ENCODE data around the gene PDHB. TPM values are rescaled to one million over a fixed set of nuclear protein-coding genes. Genes with fewer than 3 reads are reported as not detected.

The PDHB gene
- total and polyA plus RNA-seq, 2 of the 13 experiments (the other 11 are each of a cell fraction or from before 2014, with no cell fraction given) = 108 to 153 TPM

- TF ChIP-seq ZBTB20 (CRISPR knock-in tag; IDR thresholded peaks at IDR 0.05; ENCODE audit: borderline replicate concordance, low read depth) (peak; percentile 91; the same call in 1 of the 2 replicates), YY1 (IDR thresholded peaks at IDR 0.05; ENCODE audit: insufficient read depth, insufficient replicate concordance, low read depth, low read length) (no peak), NBN (conservative IDR thresholded peaks at IDR 0.05) (no peak), MTA1 (CRISPR knock-in tag; IDR thresholded peaks at IDR 0.05; ENCODE audit: borderline replicate concordance) (peak; percentile 28; the same call in 1 of the 2 replicates), ZSCAN22 (CRISPR knock-in tag; IDR thresholded peaks at IDR 0.05) (no peak), ZNF292 (CRISPR knock-in tag; IDR thresholded peaks at IDR 0.05; ENCODE audit: borderline replicate concordance, low read depth) (peak; percentile 89; the same call in 1 of the 2 replicates), ZNF557 (CRISPR knock-in tag; IDR thresholded peaks at IDR 0.05) (peak; percentile 62; the same call in 1 of the 2 replicates), IKZF4 (CRISPR knock-in tag; IDR thresholded peaks at IDR 0.05; ENCODE audit: borderline replicate concordance, low read depth, not compliant biosample characterization) (no peak), TERF1 (CRISPR knock-in tag; IDR thresholded peaks at IDR 0.05) (no peak), GATA4 (IDR thresholded peaks at IDR 0.05; ENCODE audit: borderline replicate concordance, low read depth) (no peak), ZFP62 (CRISPR knock-in tag; IDR thresholded peaks at IDR 0.05) (no peak), ZNF260 (CRISPR knock-in tag; IDR thresholded peaks at IDR 0.05; ENCODE audit: borderline replicate concordance, low read depth) (no peak), ZNF530 (CRISPR knock-in tag; IDR thresholded peaks at IDR 0.05; ENCODE audit: low read depth) (no peak), ZNF724P (CRISPR knock-in tag; IDR thresholded peaks at IDR 0.05; ENCODE audit: borderline replicate concordance) (peak; percentile 60; the same call in 1 of the 2 replicates), ZBTB1 (CRISPR knock-in tag; IDR thresholded peaks at IDR 0.05; ENCODE audit: borderline replicate concordance) (no peak), SMAD1 (CRISPR knock-in tag; IDR thresholded peaks at IDR 0.05; ENCODE audit: borderline replicate concordance, low read depth) (no peak), ZNF775 (CRISPR knock-in tag; IDR thresholded peaks at IDR 0.05; ENCODE audit: borderline replicate concordance) (0 out of 2 replicates have a peak, but pooled peaks have one; percentile 20), RNF219 (CRISPR knock-in tag; IDR thresholded peaks at IDR 0.05) (no peak), TBX2 (CRISPR knock-in tag; IDR thresholded peaks at IDR 0.05; ENCODE audit: borderline replicate concordance) (peak; percentile 100)
- TF ChIP-seq, protein P1, sequence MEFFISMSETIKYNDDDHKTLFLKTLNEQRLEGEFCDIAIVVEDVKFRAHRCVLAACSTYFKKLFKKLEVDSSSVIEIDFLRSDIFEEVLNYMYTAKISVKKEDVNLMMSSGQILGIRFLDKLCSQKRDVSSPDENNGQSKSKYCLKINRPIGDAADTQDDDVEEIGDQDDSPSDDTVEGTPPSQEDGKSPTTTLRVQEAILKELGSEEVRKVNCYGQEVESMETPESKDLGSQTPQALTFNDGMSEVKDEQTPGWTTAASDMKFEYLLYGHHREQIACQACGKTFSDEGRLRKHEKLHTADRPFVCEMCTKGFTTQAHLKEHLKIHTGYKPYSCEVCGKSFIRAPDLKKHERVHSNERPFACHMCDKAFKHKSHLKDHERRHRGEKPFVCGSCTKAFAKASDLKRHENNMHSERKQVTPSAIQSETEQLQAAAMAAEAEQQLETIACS (CRISPR knock-in tag; IDR thresholded peaks at IDR 0.05) = no peak
- TF ChIP-seq, protein P2, sequence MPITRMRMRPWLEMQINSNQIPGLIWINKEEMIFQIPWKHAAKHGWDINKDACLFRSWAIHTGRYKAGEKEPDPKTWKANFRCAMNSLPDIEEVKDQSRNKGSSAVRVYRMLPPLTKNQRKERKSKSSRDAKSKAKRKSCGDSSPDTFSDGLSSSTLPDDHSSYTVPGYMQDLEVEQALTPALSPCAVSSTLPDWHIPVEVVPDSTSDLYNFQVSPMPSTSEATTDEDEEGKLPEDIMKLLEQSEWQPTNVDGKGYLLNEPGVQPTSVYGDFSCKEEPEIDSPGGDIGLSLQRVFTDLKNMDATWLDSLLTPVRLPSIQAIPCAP (CRISPR knock-in tag; IDR thresholded peaks at IDR 0.05; ENCODE audit: low read depth) = no peak
Measured at GRCh38 chr3:58471025-58471887, 37.6 kb upstream of the PDHB start (continued).

All from HepG2 (cell line).